NCI-H2107 (cell line): ENCODE results near the gene SEC24C.

ENCODE experiments used
- DNase-seq: peaks from one replicate; lab custom pipeline; 2025; lab: John Stamatoyannopoulos, UW

The SEC24C gene

GRCh38 chr10:73814276-73814895 lies 70.2 kb downstream of the SEC24C start:
- no peak for DNase-seq

- DNase-seq, result no peak
Measured at GRCh38 chr10:73814896-73815718, 70.9 kb downstream of the SEC24C start.

GRCh38 chr10:73815719-73816030 lies 71.5 kb downstream of the SEC24C start:
- DNase-seq, result no peak

GRCh38 chr10:73816917-73817729 lies 73.0 kb downstream of the SEC24C start:
- no peak for DNase-seq

GRCh38 chr10:73817826-73818225 lies 73.7 kb downstream of the SEC24C start:
- DNase-seq, result no peak

- DNase-seq, result no peak
Measured at GRCh38 chr10:73818402-73818801, 74.2 kb downstream of the SEC24C start.

GRCh38 chr10:73819081-73819480 lies 74.9 kb downstream of the SEC24C start:
- no peak for DNase-seq

- DNase-seq, result no peak
Measured at GRCh38 chr10:73819513-73820093, 75.4 kb downstream of the SEC24C start.
